ENCODE data around the gene IFT81. TPM values are rescaled to one million over a fixed set of nuclear protein-coding genes. Genes with fewer than 3 reads are reported as not detected.

The IFT81 gene
- polyA plus RNA-seq, 1 experiment = 6.6 TPM

DNA sequence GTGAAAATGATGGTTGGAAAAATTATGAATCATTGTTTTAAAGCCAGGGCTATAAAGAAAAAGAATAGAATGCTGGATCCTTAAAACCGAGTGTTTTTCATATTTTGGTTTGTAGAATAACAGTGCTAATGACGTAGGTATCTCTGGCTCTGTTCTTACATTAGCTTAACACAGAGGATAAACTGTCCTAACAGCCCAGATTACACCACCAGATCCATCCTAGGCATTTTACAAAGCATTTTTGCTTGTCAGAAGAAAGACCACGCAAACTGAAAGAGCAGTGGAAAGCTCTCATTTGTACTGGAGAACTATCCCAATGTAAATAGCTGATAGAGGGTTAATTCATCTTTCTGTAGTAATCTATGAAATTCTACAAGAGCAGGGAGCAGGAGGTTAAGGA lies 13.6 kb downstream of the IFT81 start:
- Histone ChIP-seq H3K36me3 (ENCODE audit: control insufficient read depth, insufficient read depth, low read length) (peaks cover 1% of the 10 kb centered on the region; the same call in 1 of the 2 replicates), H3K4me3 (ENCODE audit: low read depth, low read length) (no peak overlapping the region), H3K27me3 (ENCODE audit: control insufficient read depth, insufficient read depth, low read length) (no peaks in the 10 kb centered on the region)
- ChIA-PET CTCF (interaction anchor here (0.6 kb wide), 1 partner anchor 131 kb away, joined by 3 read pairs; no protein-coding TSS in a partner anchor), POLR2A (interaction anchor here (0.7 kb wide), 1 partner anchor 28 kb away, joined by 5 read pairs; no protein-coding TSS in a partner anchor)
- DNase-seq (ENCODE audit: low read depth) = no peak
- no peak for TF ChIP-seq CTCF (IDR thresholded peaks at IDR 0.05; ENCODE audit: insufficient read depth, low read depth, low read length)

GRCh38 chr12:110141389-110141788 lies 17.2 kb downstream of the IFT81 start:
- Histone ChIP-seq H3K27me3 (ENCODE audit: control insufficient read depth, insufficient read depth, low read length) (no peaks in the 10 kb centered on the region), H3K4me3 (ENCODE audit: low read depth, low read length) (no peak overlapping the region), H3K36me3 (ENCODE audit: control insufficient read depth, insufficient read depth, low read length) (peaks cover 4% of the 10 kb centered on the region)
- TF ChIP-seq CTCF (IDR thresholded peaks at IDR 0.05; ENCODE audit: insufficient read depth, low read depth, low read length) = no peak
- POLR2A ChIA-PET = no interaction called here
- peak; percentile 82 for DNase-seq (ENCODE audit: low read depth)
- CTCF ChIA-PET = interaction anchor here (1.4 kb wide), 1 partner anchor 14 kb away, joined by 3 read pairs; no protein-coding TSS in a partner anchor

- POLR2A ChIA-PET = no interaction called here
- Histone ChIP-seq H3K4me3 (ENCODE audit: low read depth, low read length) (no peak overlapping the region), H3K27me3 (ENCODE audit: control insufficient read depth, insufficient read depth, low read length) (no peaks in the 10 kb centered on the region), H3K36me3 (ENCODE audit: control insufficient read depth, insufficient read depth, low read length) (peaks cover 7% of the 10 kb centered on the region)
- no peak for TF ChIP-seq CTCF (IDR thresholded peaks at IDR 0.05; ENCODE audit: insufficient read depth, low read depth, low read length)
- no peak for DNase-seq (ENCODE audit: low read depth)
- CTCF ChIA-PET = interaction anchor here (0.7 kb wide), 1 partner anchor 12 kb away, joined by 4 read pairs; no protein-coding TSS in a partner anchor
These were observed 22.8 kb downstream of the IFT81 start for GRCh38 chr12:110146986-110147385.

DNA sequence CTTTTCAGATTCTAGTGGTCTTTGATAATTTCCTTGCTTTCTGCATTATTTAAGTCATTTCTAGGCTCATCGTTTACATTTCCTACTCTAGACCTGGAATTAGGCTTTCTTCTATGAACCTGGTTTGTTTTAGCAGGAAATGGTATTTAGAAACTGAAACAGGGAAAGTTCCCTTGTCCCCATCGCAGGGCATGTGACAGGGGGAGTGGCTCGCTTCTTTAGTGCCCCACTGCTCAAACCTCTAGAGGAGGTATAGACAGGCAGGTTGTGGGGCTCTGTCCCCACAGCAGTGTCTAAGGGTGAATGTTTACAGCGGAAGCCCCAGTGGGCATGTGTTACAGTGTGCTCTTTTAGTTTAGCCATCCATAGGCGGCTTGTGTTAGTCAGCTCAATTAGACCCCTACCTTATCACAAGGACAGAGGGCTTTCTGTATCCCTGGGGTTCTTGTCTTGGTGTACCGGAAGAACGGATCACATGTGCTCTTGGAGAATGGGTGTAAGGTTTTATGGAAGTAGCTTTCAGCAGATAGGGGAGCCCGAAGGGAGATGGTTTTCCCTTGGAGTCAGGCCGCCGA lies 25.0 kb downstream of the IFT81 start:
- ChIA-PET POLR2A (no interaction called here), CTCF (no interaction called here)
- no peaks in the 10 kb centered on the region for H3K27me3 ChIP-seq (ENCODE audit: control insufficient read depth, insufficient read depth, low read length)
- peaks cover 10% of the 10 kb centered on the region for H3K36me3 ChIP-seq (ENCODE audit: control insufficient read depth, insufficient read depth, low read length)
- DNase-seq (ENCODE audit: low read depth) = no peak
- no peak for TF ChIP-seq CTCF (IDR thresholded peaks at IDR 0.05; ENCODE audit: insufficient read depth, low read depth, low read length)
- H3K4me3 ChIP-seq (ENCODE audit: low read depth, low read length) = no peak overlapping the region

DNA sequence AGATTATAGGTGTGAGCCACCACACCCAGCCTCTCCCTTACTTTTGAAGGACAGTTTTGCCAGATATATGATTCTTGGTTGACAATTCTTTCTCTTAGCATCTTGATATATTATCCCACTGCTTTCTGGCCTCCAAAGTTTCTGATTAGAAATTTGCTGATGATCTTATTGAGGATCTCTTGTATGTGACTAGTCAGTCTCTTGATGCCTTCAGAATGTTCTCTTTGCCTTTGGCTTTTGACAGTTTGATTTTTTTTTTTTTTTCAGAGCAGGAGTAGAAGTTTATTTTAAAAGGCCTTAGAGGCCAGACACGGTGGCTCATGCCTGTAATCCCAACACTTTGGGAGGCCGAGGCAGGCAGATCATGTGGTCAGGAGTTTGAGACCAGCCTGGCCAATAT lies 32.6 kb downstream of the IFT81 start:
- no peak for DNase-seq (ENCODE audit: low read depth)
- Histone ChIP-seq H3K4me3 (ENCODE audit: low read depth, low read length) (no peak overlapping the region), H3K27me3 (ENCODE audit: control insufficient read depth, insufficient read depth, low read length) (no peaks in the 10 kb centered on the region), H3K36me3 (ENCODE audit: control insufficient read depth, insufficient read depth, low read length) (peaks cover 7% of the 10 kb centered on the region)
- ChIA-PET CTCF (no interaction called here), POLR2A (no interaction called here)
- no peak for TF ChIP-seq CTCF (IDR thresholded peaks at IDR 0.05; ENCODE audit: insufficient read depth, low read depth, low read length)
